ENCODE data around the gene RASGRF2.

DNA sequence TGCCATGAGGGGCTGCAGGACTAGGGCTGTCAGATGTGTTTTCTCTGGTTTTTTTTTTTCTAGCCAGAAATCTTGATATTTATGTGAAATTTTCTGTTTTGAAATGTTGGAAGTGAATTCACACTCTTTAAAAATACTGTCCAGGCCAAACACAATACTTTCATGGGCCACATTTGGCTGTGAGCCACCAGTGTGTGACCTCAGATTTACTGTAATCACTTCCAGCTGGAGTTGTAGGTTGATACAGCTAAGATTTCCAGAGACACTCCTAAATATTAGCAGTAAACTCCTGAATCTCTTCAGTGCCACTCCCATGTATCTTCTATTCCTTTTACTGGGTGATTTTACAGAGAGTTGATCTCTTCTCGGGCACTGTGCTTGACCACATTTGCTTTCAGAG is 180.8 kb downstream of the RASGRF2 start:
- TF ChIP-seq, protein P1, sequence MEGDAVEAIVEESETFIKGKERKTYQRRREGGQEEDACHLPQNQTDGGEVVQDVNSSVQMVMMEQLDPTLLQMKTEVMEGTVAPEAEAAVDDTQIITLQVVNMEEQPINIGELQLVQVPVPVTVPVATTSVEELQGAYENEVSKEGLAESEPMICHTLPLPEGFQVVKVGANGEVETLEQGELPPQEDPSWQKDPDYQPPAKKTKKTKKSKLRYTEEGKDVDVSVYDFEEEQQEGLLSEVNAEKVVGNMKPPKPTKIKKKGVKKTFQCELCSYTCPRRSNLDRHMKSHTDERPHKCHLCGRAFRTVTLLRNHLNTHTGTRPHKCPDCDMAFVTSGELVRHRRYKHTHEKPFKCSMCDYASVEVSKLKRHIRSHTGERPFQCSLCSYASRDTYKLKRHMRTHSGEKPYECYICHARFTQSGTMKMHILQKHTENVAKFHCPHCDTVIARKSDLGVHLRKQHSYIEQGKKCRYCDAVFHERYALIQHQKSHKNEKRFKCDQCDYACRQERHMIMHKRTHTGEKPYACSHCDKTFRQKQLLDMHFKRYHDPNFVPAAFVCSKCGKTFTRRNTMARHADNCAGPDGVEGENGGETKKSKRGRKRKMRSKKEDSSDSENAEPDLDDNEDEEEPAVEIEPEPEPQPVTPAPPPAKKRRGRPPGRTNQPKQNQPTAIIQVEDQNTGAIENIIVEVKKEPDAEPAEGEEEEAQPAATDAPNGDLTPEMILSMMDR (IDR thresholded peaks at IDR 0.05), result no peak
- no peak for TF ChIP-seq POLR2A (IDR thresholded peaks at IDR 0.05)
